Ishikawa (cell line): ENCODE results near the gene DOCK3.

Experiments used
- CEBPB ChIP-seq: IDR thresholded peaks from 2 replicates; pipeline ENCODE4 v1.6.1; 2012
- EGR1 ChIP-seq: IDR thresholded peaks from 2 replicates; pipeline ENCODE4 v1.6.1; 2012
- EP300 ChIP-seq: IDR thresholded peaks from 2 replicates; pipeline ENCODE4 v1.6.1; 2012; ENCODE audit warnings: borderline replicate concordance
- FOXM1 ChIP-seq: IDR thresholded peaks from 2 replicates; pipeline ENCODE4 v1.6.1; 2012; ENCODE audit warnings: low read depth, borderline replicate concordance
- MAX ChIP-seq: IDR thresholded peaks from 2 replicates; pipeline ENCODE4 v1.6.1; 2012
- RAD21 ChIP-seq: IDR thresholded peaks from 2 replicates; pipeline ENCODE4 v1.6.1; 2012; ENCODE audit warnings: low read depth
- REST ChIP-seq: IDR thresholded peaks from 2 replicates; pipeline ENCODE4 v1.6.1; 2012; ENCODE audit warnings: low read depth, mild to moderate bottlenecking
- TAF1 ChIP-seq: IDR thresholded peaks from 2 replicates; pipeline ENCODE4 v1.6.1; 2012; ENCODE audit warnings: low read depth, mild to moderate bottlenecking
- TCF12 ChIP-seq: IDR thresholded peaks from 2 replicates; pipeline ENCODE4 v1.6.1; 2012; ENCODE audit warnings: low read depth
- TEAD4 ChIP-seq: IDR thresholded peaks from 2 replicates; pipeline ENCODE4 v1.6.1; 2012
- USF1 ChIP-seq: IDR thresholded peaks from 2 replicates; pipeline ENCODE4 v1.6.1; 2012
- YY1 ChIP-seq: IDR thresholded peaks from 2 replicates; pipeline ENCODE4 v1.6.1; 2012; ENCODE audit warnings: low read depth
- ZBTB7A ChIP-seq: IDR thresholded peaks from 2 replicates; pipeline ENCODE4 v1.6.1; 2012; ENCODE audit warnings: low read depth

- TF ChIP-seq YY1 (no peak), REST (no peak), MAX (no peak), TAF1 (no peak), TEAD4 (no peak), ZBTB7A (no peak), RAD21 (no peak), EP300 (no peak), USF1 (no peak), EGR1 (no peak), TCF12 (no peak), FOXM1 (no peak), CEBPB (no peak)
Observed at GRCh38 chr3:51304230-51304629, 629.5 kb downstream of the DOCK3 start.
